Glomerular endothelial cell (primary cell): ENCODE data around the gene SERPINF2. TPM values are rescaled to one million over a fixed set of nuclear protein-coding genes. Genes with fewer than 3 reads are reported as not detected.
"Not testable (repeated sequence)": the region's sequence is repeated elsewhere in the genome, so short reads cannot be mapped to it uniquely, and the experiment has no call there.

ENCODE experiments used
- DNase-seq: peaks from one replicate; pipeline ENCODE4 v3.0.0-alpha.2; 2011; ENCODE audit warnings: low read depth, low spot score; ENCODE audit errors: extremely low read depth
- total RNA-seq: library from RNA; depleted of rRNA; stranded (reverse); fragments of >200 nt; gene quantifications from 2 replicates; pipeline ENCODE4 v1.2.3, GENCODE V29; 2015

SERPINF2 gene
- total RNA-seq, 1 donor from 2014 or later, result not detected

- peak; percentile 100 for DNase-seq
Observed at GRCh38 chr17:1716076-1716911, 26.4 kb upstream of the SERPINF2 start.

- DNase-seq, result peak; percentile 98
Observed at GRCh38 chr17:1716912-1717695, 25.6 kb upstream of the SERPINF2 start.

- no peak for DNase-seq
Observed at GRCh38 chr17:1718362-1719165, 24.1 kb upstream of the SERPINF2 start.

GRCh38 chr17:1720856-1721386 lies 21.8 kb upstream of the SERPINF2 start:
- DNase-seq, result no peak

GRCh38 chr17:1722022-1722421 lies 20.6 kb upstream of the SERPINF2 start:
- DNase-seq, result not testable (repeated sequence)

- DNase-seq, result no peak
Observed at GRCh38 chr17:1724351-1724868, 18.3 kb upstream of the SERPINF2 start, which contains the start of gene WDR81. WDR81 (plus strand) TSS chr17:1724704; CDS start chr17:1724960, 256 bp downstream.

GRCh38 chr17:1724869-1725641 lies 17.6 kb upstream of the SERPINF2 start:
- DNase-seq, result no peak

GRCh38 chr17:1725642-1726511 lies 16.8 kb upstream of the SERPINF2 start:
- no peak for DNase-seq

- DNase-seq, result no peak
Observed at GRCh38 chr17:1726626-1727257, 15.9 kb upstream of the SERPINF2 start.

- DNase-seq, result no peak
Observed at GRCh38 chr17:1727258-1727789, 15.3 kb upstream of the SERPINF2 start.

GRCh38 chr17:1727876-1728630 lies 14.6 kb upstream of the SERPINF2 start:
- DNase-seq, result no peak

- no peak for DNase-seq
Observed at GRCh38 chr17:1729966-1730325, 12.7 kb upstream of the SERPINF2 start.

- no peak for DNase-seq
Observed at GRCh38 chr17:1730326-1731193, 12.1 kb upstream of the SERPINF2 start.

GRCh38 chr17:1731194-1731506 lies 11.5 kb upstream of the SERPINF2 start:
- no peak for DNase-seq

GRCh38 chr17:1732241-1732832 lies 10.3 kb upstream of the SERPINF2 start:
- no peak for DNase-seq

- DNase-seq, result no peak
Observed at GRCh38 chr17:1732833-1733321, 9.8 kb upstream of the SERPINF2 start.
